HCT116 (cell line): ENCODE results near the gene HACD1.

ENCODE experiments used
- CBX3 ChIP-seq: IDR thresholded peaks from 2 replicates; pipeline ENCODE4 v1.6.1; 2012; ENCODE audit warnings: low read depth
- CEBPB ChIP-seq: IDR thresholded peaks from 2 replicates; pipeline ENCODE4 v1.6.1; 2012; ENCODE audit warnings: low read depth
- EZH2 ChIP-seq: fragments of 200-600 bp; sonication (generic); IDR thresholded peaks from 2 replicates; pipeline ENCODE4 v1.6.1; 2017; ENCODE audit warnings: antibody characterized with exemption, mixed run types
- EZH2phosphoT487 ChIP-seq: fragments of 200-600 bp; IDR thresholded peaks from 2 replicates; pipeline ENCODE4 v1.6.1; 2018; ENCODE audit warnings: antibody characterized with exemption, borderline replicate concordance
- JUND ChIP-seq: IDR thresholded peaks from 2 replicates; pipeline ENCODE4 v1.6.1; 2012
- POLR2A ChIP-seq: IDR thresholded peaks from 2 replicates; pipeline ENCODE4 v1.7.0; 2011; ENCODE audit warnings: borderline replicate concordance; ENCODE audit not compliant: insufficient read depth, insufficient read length; ENCODE audit errors: extremely low read depth
- POLR2AphosphoS5 ChIP-seq: IDR thresholded peaks from 2 replicates; pipeline ENCODE4 v1.6.1; 2011; ENCODE audit warnings: mild to moderate bottlenecking, low read depth, low read length, moderate library complexity
- RAD21 ChIP-seq: IDR thresholded peaks from 2 replicates; pipeline ENCODE4 v1.6.1; 2012; ENCODE audit warnings: low read depth, mild to moderate bottlenecking
- SIN3A ChIP-seq: IDR thresholded peaks from 2 replicates; pipeline ENCODE4 v1.6.1; 2012; ENCODE audit warnings: low read depth
- YY1 ChIP-seq: IDR thresholded peaks from 2 replicates; pipeline ENCODE4 v1.6.1; 2011; ENCODE audit warnings: low read length, low read depth, moderate library complexity, mild to moderate bottlenecking; ENCODE audit not compliant: insufficient replicate concordance; ENCODE audit errors: extremely low read depth
- TF ChIP-seq, protein P1 (sequence below), 3 experiments: fragments of 200-600 bp in 1 of 3; sonication (generic) in 1 of 3; IDR thresholded peaks in 2 of 3; conservative IDR thresholded peaks in 1 of 3; 2 replicates each; pipeline ENCODE4 v1.5.1; 2012 to 2017; ENCODE audit warnings: low read depth in 2 of 3, low read length in 2 of 3, antibody characterized with exemption in 1 of 3, borderline replicate concordance in 1 of 3, control low read depth in 1 of 3, mild to moderate bottlenecking in 1 of 3, mixed read lengths in 1 of 3, mixed run types in 1 of 3, moderate library complexity in 1 of 3; ENCODE audit not compliant: insufficient read depth in 1 of 3
- TF ChIP-seq, protein P2 (sequence below): IDR thresholded peaks from 2 replicates; pipeline ENCODE4 v1.6.1; 2011; ENCODE audit warnings: mild to moderate bottlenecking, low read length, moderate library complexity; ENCODE audit not compliant: insufficient replicate concordance; ENCODE audit errors: extremely low read depth
- TF ChIP-seq, protein P3 (sequence below): IDR thresholded peaks from 2 replicates; pipeline ENCODE4 v1.6.1; 2012

DNA sequence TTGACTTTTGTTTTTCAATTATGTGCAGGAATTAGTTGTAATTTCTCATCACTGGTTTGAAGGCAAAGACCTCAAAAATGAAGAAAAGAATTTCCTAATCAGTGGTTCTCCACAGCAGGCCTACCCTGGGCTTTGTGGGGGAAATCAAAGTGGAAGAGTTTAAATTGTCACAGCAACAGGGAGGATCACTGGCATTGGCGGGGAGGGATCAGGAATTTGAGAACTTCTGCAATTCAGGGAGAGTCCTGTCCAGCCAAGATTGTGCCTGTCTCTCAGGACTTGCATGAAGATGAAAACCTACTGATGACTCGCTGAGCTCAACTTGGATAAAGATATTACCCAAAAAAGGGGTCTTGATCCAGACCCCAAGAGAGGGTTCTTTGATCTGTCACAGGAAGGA lies 70.1 kb downstream of the HACD1 start:
- TF ChIP-seq, protein P1, sequence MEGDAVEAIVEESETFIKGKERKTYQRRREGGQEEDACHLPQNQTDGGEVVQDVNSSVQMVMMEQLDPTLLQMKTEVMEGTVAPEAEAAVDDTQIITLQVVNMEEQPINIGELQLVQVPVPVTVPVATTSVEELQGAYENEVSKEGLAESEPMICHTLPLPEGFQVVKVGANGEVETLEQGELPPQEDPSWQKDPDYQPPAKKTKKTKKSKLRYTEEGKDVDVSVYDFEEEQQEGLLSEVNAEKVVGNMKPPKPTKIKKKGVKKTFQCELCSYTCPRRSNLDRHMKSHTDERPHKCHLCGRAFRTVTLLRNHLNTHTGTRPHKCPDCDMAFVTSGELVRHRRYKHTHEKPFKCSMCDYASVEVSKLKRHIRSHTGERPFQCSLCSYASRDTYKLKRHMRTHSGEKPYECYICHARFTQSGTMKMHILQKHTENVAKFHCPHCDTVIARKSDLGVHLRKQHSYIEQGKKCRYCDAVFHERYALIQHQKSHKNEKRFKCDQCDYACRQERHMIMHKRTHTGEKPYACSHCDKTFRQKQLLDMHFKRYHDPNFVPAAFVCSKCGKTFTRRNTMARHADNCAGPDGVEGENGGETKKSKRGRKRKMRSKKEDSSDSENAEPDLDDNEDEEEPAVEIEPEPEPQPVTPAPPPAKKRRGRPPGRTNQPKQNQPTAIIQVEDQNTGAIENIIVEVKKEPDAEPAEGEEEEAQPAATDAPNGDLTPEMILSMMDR (IDR thresholded peaks at IDR 0.05 in 2 of 3, conservative IDR thresholded peaks at IDR 0.05 in 1 of 3; ENCODE audit: borderline replicate concordance in 1 of 3, insufficient read depth in 1 of 3, low read depth in 2 of 3, low read length in 2 of 3), result no peak
- TF ChIP-seq POLR2A, result no peak
- TF ChIP-seq RAD21, result no peak
- TF ChIP-seq SIN3A, result no peak
- no peak for TF ChIP-seq YY1
- TF ChIP-seq EZH2, result no peak
- TF ChIP-seq CEBPB, result no peak
- TF ChIP-seq, protein P2, sequence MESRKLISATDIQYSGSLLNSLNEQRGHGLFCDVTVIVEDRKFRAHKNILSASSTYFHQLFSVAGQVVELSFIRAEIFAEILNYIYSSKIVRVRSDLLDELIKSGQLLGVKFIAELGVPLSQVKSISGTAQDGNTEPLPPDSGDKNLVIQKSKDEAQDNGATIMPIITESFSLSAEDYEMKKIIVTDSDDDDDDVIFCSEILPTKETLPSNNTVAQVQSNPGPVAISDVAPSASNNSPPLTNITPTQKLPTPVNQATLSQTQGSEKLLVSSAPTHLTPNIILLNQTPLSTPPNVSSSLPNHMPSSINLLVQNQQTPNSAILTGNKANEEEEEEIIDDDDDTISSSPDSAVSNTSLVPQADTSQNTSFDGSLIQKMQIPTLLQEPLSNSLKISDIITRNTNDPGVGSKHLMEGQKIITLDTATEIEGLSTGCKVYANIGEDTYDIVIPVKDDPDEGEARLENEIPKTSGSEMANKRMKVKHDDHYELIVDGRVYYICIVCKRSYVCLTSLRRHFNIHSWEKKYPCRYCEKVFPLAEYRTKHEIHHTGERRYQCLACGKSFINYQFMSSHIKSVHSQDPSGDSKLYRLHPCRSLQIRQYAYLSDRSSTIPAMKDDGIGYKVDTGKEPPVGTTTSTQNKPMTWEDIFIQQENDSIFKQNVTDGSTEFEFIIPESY, result no peak
- TF ChIP-seq POLR2AphosphoS5, result no peak
- TF ChIP-seq CBX3, result no peak
- TF ChIP-seq, protein P3, sequence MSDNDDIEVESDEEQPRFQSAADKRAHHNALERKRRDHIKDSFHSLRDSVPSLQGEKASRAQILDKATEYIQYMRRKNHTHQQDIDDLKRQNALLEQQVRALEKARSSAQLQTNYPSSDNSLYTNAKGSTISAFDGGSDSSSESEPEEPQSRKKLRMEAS, result no peak
- TF ChIP-seq JUND, result no peak
- TF ChIP-seq EZH2phosphoT487, result no peak
